NCI-H187 treated with DMSO at 0.1 percent for 48 hours (cell line): ENCODE results near the gene GRIK3.

ENCODE experiments used
- DNase-seq: peaks from one replicate; lab custom pipeline; 2025; lab: John Stamatoyannopoulos, UW

GRIK3 gene

GRCh38 chr1:36851595-36851994 is 182.7 kb downstream of the GRIK3 start:
- DNase-seq: peak; percentile 88

- DNase-seq: no peak
Measured at GRCh38 chr1:36851087-36851486, 183.2 kb downstream of the GRIK3 start.

GRCh38 chr1:36849956-36850355 is 184.4 kb downstream of the GRIK3 start:
- DNase-seq: no peak

GRCh38 chr1:36847761-36848160 is 186.6 kb downstream of the GRIK3 start:
- DNase-seq: no peak

- DNase-seq: no peak
Measured at GRCh38 chr1:36847186-36847585, 187.1 kb downstream of the GRIK3 start.

- DNase-seq: no peak
Measured at GRCh38 chr1:36846357-36846756, 188.0 kb downstream of the GRIK3 start.

- no peak for DNase-seq
Measured at GRCh38 chr1:36845802-36846201, 188.5 kb downstream of the GRIK3 start.

- no peak for DNase-seq
Measured at GRCh38 chr1:36844917-36845316, 189.4 kb downstream of the GRIK3 start.

GRCh38 chr1:36843906-36844610 is 190.3 kb downstream of the GRIK3 start:
- no peak for DNase-seq

- no peak for DNase-seq
Measured at GRCh38 chr1:36843027-36843426, 191.3 kb downstream of the GRIK3 start.

- no peak for DNase-seq
Measured at GRCh38 chr1:36842448-36842847, 191.9 kb downstream of the GRIK3 start.

- DNase-seq: no peak
Measured at GRCh38 chr1:36839485-36839884, 194.8 kb downstream of the GRIK3 start.

GRCh38 chr1:36838888-36839287 is 195.4 kb downstream of the GRIK3 start:
- no peak for DNase-seq

GRCh38 chr1:36836916-36837315 is 197.4 kb downstream of the GRIK3 start:
- no peak for DNase-seq

GRCh38 chr1:36836196-36836883 is 198.0 kb downstream of the GRIK3 start:
- DNase-seq: no peak

GRCh38 chr1:36835696-36836095 is 198.6 kb downstream of the GRIK3 start:
- no peak for DNase-seq

- no peak for DNase-seq
Measured at GRCh38 chr1:36835017-36835695, 199.2 kb downstream of the GRIK3 start.

- no peak for DNase-seq
Measured at GRCh38 chr1:36834586-36834985, 199.7 kb downstream of the GRIK3 start.

- DNase-seq: no peak
Measured at GRCh38 chr1:36831186-36831810, 203.0 kb downstream of the GRIK3 start.

- DNase-seq: no peak
Measured at GRCh38 chr1:36829961-36830360, 204.4 kb downstream of the GRIK3 start.

- DNase-seq: no peak
Measured at GRCh38 chr1:36829066-36829465, 205.2 kb downstream of the GRIK3 start.

- no peak for DNase-seq
Measured at GRCh38 chr1:36825226-36825625, 209.1 kb downstream of the GRIK3 start.

GRCh38 chr1:36824390-36824861 is 209.9 kb downstream of the GRIK3 start:
- DNase-seq: no peak
